HepG2 (cell line): ENCODE measurements around the gene ATP9A.

Source experiments
- CBFB ChIP-seq: sonication (generic); formaldehyde crosslinking; IDR thresholded peaks from 2 replicates; pipeline ENCODE4 v1.4.0; 2020; ENCODE audit warnings: missing genetic modification reagents
- SMC3 ChIP-seq: IDR thresholded peaks from 2 replicates; pipeline ENCODE4 v1.6.1; 2011; ENCODE audit warnings: low read length, improper control_type of control experiment
- ZNF354B ChIP-seq: sonication (generic); formaldehyde crosslinking; IDR thresholded peaks from 2 replicates; pipeline ENCODE4 v1.8.0; 2022; ENCODE audit warnings: mild to moderate bottlenecking, missing genetic modification reagents

- no peak for TF ChIP-seq CBFB (CRISPR knock-in tag)
- TF ChIP-seq ZNF354B (CRISPR knock-in tag): no peak
- no peak for TF ChIP-seq SMC3
Observed at GRCh38 chr20:51613580-51613979, 154.6 kb downstream of the ATP9A start.
